Astrocyte (in vitro differentiated cells and primary cell): ENCODE data around the gene ACD. TPM values are rescaled to one million over a fixed set of nuclear protein-coding genes. Genes with fewer than 3 reads are reported as not detected.

Source experiments
- DNase-seq: peaks from one replicate; pipeline ENCODE4 v3.0.0-alpha.2; 2010; ENCODE audit warnings: low read depth
- FAIRE-seq: peaks from 2 replicates; lab custom pipeline; 2011; peaks lifted over from hg19 to GRCh38; lab: Jason Lieb, UNC
- H2AFZ ChIP-seq: 2 replicates; pipeline ENCODE4 v1.6.0; 2012; ENCODE audit warnings: low read depth, low read length, inconsistent platforms
- H3K27ac ChIP-seq: 2 replicates; pipeline ENCODE4 v1.5.1; 2011; ENCODE audit warnings: low read depth, low read length, inconsistent platforms
- H3K27me3 ChIP-seq: 2 replicates; pipeline ENCODE4 v1.6.0; 2011; ENCODE audit warnings: low read length, inconsistent platforms; ENCODE audit not compliant: insufficient read depth
- H3K36me3 ChIP-seq: 2 replicates; pipeline ENCODE4 v1.5.1; 2011; ENCODE audit warnings: low read length, inconsistent platforms; ENCODE audit not compliant: insufficient read depth
- H3K4me1 ChIP-seq: 2 replicates; pipeline ENCODE4 v1.5.1; 2011; ENCODE audit warnings: low read length, inconsistent platforms; ENCODE audit not compliant: insufficient read depth
- H3K4me2 ChIP-seq: 2 replicates; pipeline ENCODE4 v1.6.0; 2012; ENCODE audit warnings: low read length, inconsistent platforms
- H3K4me3 ChIP-seq: 2 replicates; pipeline ENCODE4 v1.5.1; 2011; ENCODE audit warnings: low read depth, mild to moderate bottlenecking, low read length, inconsistent platforms; ENCODE audit not compliant: insufficient read depth
- H3K79me2 ChIP-seq: 2 replicates; pipeline ENCODE4 v1.6.0; 2012; ENCODE audit warnings: mild to moderate bottlenecking, low read length, inconsistent platforms; ENCODE audit not compliant: insufficient read depth
- H3K9ac ChIP-seq: 2 replicates; pipeline ENCODE4 v1.6.0; 2012; ENCODE audit warnings: mild to moderate bottlenecking, low read length, inconsistent platforms
- H3K9me3 ChIP-seq: 2 replicates; pipeline ENCODE4 v1.5.1; 2012; ENCODE audit warnings: low read depth, mild to moderate bottlenecking, low read length, inconsistent platforms; ENCODE audit not compliant: insufficient read depth
- H4K20me1 ChIP-seq: 2 replicates; pipeline ENCODE4 v1.6.0; 2012; ENCODE audit warnings: low read length, inconsistent platforms; ENCODE audit not compliant: insufficient read depth
- H3K27ac Mint-ChIP-seq: one replicate; pipeline ENCODE4 v1.8.0; 2021; ENCODE audit warnings: mild to moderate bottlenecking, mixed read lengths; ENCODE audit not compliant: unreplicated experiment
- H3K27me3 Mint-ChIP-seq: one replicate; pipeline ENCODE4 v1.8.0; 2021; ENCODE audit warnings: low read depth, mixed read lengths; ENCODE audit not compliant: unreplicated experiment
- H3K36me3 Mint-ChIP-seq: one replicate; pipeline ENCODE4 v1.8.0; 2021; ENCODE audit warnings: low read depth, mixed read lengths; ENCODE audit not compliant: unreplicated experiment
- H3K4me1 Mint-ChIP-seq: one replicate; pipeline ENCODE4 v1.8.0; 2021; ENCODE audit warnings: low read depth, mixed read lengths; ENCODE audit not compliant: unreplicated experiment
- H3K4me3 Mint-ChIP-seq: one replicate; pipeline ENCODE4 v1.8.0; 2021; ENCODE audit warnings: mild to moderate bottlenecking, moderate library complexity, mixed read lengths; ENCODE audit not compliant: unreplicated experiment
- H3K9me3 Mint-ChIP-seq: one replicate; pipeline ENCODE4 v1.8.0; 2021; ENCODE audit warnings: mild to moderate bottlenecking, mixed read lengths; ENCODE audit not compliant: unreplicated experiment
- EZH2 ChIP-seq: IDR thresholded peaks from 2 replicates; pipeline ENCODE4 v1.6.1; 2012; ENCODE audit warnings: mild to moderate bottlenecking, low read length, inconsistent platforms; ENCODE audit not compliant: insufficient read depth
- total RNA-seq: library from RNA; stranded (reverse); gene quantifications from 2 replicates; pipeline ENCODE4 v1.2.1, GENCODE V29; 2021
- TF ChIP-seq, protein P1 (sequence below): IDR thresholded peaks from 2 replicates; pipeline ENCODE4 v1.5.1; 2011; ENCODE audit warnings: low read depth, mild to moderate bottlenecking, inconsistent platforms, low read length, moderate library complexity; ENCODE audit not compliant: insufficient read depth

The ACD gene
- total RNA-seq, 1 donor from 2014 or later = 11.8 TPM

DNA sequence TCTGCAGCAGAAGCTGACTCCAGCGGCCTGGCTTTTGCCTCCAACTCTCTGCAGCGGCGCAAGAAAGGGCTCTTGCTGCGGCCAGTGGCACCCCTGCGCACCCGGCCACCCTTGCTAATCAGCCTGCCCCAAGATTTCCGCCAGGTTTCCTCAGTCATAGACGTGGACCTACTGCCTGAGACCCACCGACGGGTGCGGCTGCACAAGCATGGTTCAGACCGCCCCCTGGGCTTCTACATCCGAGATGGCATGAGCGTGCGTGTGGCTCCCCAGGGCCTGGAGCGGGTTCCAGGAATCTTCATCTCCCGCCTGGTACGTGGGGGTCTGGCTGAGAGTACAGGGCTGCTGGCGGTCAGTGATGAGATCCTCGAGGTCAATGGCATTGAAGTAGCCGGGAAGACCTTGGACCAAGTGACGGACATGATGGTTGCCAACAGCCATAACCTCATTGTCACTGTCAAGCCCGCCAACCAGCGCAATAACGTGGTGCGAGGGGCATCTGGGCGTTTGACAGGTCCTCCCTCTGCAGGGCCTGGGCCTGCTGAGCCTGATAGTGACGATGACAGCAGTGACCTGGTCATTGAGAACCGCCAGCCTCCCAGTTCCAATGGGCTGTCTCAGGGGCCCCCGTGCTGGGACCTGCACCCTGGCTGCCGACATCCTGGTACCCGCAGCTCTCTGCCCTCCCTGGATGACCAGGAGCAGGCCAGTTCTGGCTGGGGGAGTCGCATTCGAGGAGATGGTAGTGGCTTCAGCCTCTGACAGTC lies 2.0 kb upstream of the ACD start:
- H3K4me1 ChIP-seq = peaks cover 19% of the 10 kb centered on the region
- no peak overlapping the region for H3K4me2 ChIP-seq
- H3K27ac Mint-ChIP-seq = no peak overlapping the region
- H3K79me2 ChIP-seq = peaks cover 14% of the 10 kb centered on the region
- no peak overlapping the region for H3K27ac ChIP-seq
- peaks cover 6% of the 10 kb centered on the region for H3K27me3 Mint-ChIP-seq
- DNase-seq (no peak), FAIRE-seq (no peak)
- H3K4me1 Mint-ChIP-seq = peaks cover 4% of the 10 kb centered on the region
- no peaks in the 10 kb centered on the region for H3K9me3 ChIP-seq
- peaks cover 22% of the 10 kb centered on the region for H4K20me1 ChIP-seq
- H3K27me3 ChIP-seq = no peaks in the 10 kb centered on the region
- no peak overlapping the region for H2AFZ ChIP-seq
- peaks cover 4% of the 10 kb centered on the region for H3K36me3 Mint-ChIP-seq
- no peaks in the 10 kb centered on the region for H3K9me3 Mint-ChIP-seq
- TF ChIP-seq, protein P1, sequence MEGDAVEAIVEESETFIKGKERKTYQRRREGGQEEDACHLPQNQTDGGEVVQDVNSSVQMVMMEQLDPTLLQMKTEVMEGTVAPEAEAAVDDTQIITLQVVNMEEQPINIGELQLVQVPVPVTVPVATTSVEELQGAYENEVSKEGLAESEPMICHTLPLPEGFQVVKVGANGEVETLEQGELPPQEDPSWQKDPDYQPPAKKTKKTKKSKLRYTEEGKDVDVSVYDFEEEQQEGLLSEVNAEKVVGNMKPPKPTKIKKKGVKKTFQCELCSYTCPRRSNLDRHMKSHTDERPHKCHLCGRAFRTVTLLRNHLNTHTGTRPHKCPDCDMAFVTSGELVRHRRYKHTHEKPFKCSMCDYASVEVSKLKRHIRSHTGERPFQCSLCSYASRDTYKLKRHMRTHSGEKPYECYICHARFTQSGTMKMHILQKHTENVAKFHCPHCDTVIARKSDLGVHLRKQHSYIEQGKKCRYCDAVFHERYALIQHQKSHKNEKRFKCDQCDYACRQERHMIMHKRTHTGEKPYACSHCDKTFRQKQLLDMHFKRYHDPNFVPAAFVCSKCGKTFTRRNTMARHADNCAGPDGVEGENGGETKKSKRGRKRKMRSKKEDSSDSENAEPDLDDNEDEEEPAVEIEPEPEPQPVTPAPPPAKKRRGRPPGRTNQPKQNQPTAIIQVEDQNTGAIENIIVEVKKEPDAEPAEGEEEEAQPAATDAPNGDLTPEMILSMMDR = no peak
- TF ChIP-seq EZH2 = no peak
- peaks cover 2% of the 10 kb centered on the region for H3K36me3 ChIP-seq
- no peak overlapping the region for H3K4me3 Mint-ChIP-seq
- no peak overlapping the region for H3K4me3 ChIP-seq
- no peak overlapping the region for H3K9ac ChIP-seq

DNA sequence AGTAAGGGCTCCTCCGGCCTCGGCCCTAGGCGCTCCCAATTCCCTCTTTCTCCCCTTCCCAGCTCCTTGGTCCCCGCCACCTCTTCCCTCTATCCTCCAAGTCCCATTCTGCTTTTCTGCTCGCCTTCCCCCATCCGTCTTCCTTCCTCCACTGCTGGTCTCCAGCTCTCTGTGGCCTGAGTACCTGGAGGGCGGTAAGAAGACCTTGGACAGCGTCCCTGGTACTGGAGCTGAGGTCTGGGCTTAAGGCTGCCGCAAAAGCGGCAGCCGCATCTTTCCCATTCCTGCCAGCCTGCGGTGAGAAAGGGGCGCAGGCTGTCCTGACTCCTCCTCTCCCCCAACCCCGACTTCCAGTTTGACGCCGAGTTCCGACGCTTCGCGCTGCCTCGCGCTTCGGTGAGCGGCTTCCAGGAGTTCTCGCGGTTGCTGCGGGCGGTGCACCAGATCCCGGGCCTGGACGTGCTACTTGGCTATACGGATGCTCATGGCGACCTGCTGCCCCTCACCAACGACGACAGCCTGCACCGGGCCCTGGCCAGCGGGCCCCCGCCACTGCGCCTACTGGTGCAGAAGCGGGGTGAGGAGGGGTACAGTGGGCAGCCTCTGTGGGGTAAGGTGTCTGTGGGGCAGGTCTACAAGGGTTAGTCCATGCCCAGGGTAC lies 1.2 kb upstream of the ACD start:
- FAIRE-seq (no peak), DNase-seq (peak; percentile 43)
- Histone ChIP-seq H3K36me3 (peaks cover 2% of the 10 kb centered on the region), H3K27me3 (no peaks in the 10 kb centered on the region), H4K20me1 (peaks cover 22% of the 10 kb centered on the region), H3K4me3 (peak overlapping the region; percentile 48), H3K9ac (no peak overlapping the region), H3K79me2 (peaks cover 14% of the 10 kb centered on the region), H3K9me3 (no peaks in the 10 kb centered on the region), H3K27ac (no peak overlapping the region), H3K4me1 (peaks cover 14% of the 10 kb centered on the region), H2AFZ (peak overlapping the region; percentile 54), H3K4me2 (peak overlapping the region; percentile 93)
- Mint-ChIP-seq H3K27me3 (peaks cover 6% of the 10 kb centered on the region), H3K36me3 (peaks cover 4% of the 10 kb centered on the region), H3K4me3 (peak overlapping the region; percentile 82), H3K4me1 (peaks cover 4% of the 10 kb centered on the region), H3K9me3 (no peaks in the 10 kb centered on the region), H3K27ac (no peak overlapping the region)
- TF ChIP-seq, protein P1 = no peak
- TF ChIP-seq EZH2 = no peak
